ENCODE results near the gene SLCO3A1.
"Not testable (repeated sequence)": the region's sequence is repeated elsewhere in the genome, so short reads cannot be mapped to it uniquely, and the experiment has no call there.

- TF ChIP-seq POLR2A, POLR2AphosphoS5 (IDR thresholded peaks at IDR 0.05): not testable (repeated sequence)
- TF ChIP-seq, protein P1, sequence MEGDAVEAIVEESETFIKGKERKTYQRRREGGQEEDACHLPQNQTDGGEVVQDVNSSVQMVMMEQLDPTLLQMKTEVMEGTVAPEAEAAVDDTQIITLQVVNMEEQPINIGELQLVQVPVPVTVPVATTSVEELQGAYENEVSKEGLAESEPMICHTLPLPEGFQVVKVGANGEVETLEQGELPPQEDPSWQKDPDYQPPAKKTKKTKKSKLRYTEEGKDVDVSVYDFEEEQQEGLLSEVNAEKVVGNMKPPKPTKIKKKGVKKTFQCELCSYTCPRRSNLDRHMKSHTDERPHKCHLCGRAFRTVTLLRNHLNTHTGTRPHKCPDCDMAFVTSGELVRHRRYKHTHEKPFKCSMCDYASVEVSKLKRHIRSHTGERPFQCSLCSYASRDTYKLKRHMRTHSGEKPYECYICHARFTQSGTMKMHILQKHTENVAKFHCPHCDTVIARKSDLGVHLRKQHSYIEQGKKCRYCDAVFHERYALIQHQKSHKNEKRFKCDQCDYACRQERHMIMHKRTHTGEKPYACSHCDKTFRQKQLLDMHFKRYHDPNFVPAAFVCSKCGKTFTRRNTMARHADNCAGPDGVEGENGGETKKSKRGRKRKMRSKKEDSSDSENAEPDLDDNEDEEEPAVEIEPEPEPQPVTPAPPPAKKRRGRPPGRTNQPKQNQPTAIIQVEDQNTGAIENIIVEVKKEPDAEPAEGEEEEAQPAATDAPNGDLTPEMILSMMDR (IDR thresholded peaks at IDR 0.05) = not testable (repeated sequence)
Observed at GRCh38 chr15:92070251-92070650, 216.7 kb downstream of the SLCO3A1 start.
